ENCODE measurements around the gene ZNF385B. TPM values are rescaled to one million over a fixed set of nuclear protein-coding genes. Genes with fewer than 3 reads are reported as not detected.

Gene ZNF385B
- total RNA-seq, 4 donors from 2014 or later = 0.89 to 3.6 (median 1.8) TPM

GRCh38 chr2:179550214-179550613, 311.2 kb downstream of the ZNF385B start:
- Histone ChIP-seq H3K4me3 (no peak overlapping the region), H3K36me3 (no peaks in the 10 kb centered on the region), H3K4me1 (no peaks in the 10 kb centered on the region), H3K9me3 (no peaks in the 10 kb centered on the region), H3K27ac (no peak overlapping the region), H3K27me3 (no peaks in the 10 kb centered on the region)
- DNase-seq (ENCODE audit: low spot score in 2 of 2) = no peak
- TF ChIP-seq EP300 (IDR thresholded peaks at IDR 0.05) = no peak
- TF ChIP-seq POLR2A (IDR thresholded peaks at IDR 0.05) = no peak
- TF ChIP-seq, protein P1, sequence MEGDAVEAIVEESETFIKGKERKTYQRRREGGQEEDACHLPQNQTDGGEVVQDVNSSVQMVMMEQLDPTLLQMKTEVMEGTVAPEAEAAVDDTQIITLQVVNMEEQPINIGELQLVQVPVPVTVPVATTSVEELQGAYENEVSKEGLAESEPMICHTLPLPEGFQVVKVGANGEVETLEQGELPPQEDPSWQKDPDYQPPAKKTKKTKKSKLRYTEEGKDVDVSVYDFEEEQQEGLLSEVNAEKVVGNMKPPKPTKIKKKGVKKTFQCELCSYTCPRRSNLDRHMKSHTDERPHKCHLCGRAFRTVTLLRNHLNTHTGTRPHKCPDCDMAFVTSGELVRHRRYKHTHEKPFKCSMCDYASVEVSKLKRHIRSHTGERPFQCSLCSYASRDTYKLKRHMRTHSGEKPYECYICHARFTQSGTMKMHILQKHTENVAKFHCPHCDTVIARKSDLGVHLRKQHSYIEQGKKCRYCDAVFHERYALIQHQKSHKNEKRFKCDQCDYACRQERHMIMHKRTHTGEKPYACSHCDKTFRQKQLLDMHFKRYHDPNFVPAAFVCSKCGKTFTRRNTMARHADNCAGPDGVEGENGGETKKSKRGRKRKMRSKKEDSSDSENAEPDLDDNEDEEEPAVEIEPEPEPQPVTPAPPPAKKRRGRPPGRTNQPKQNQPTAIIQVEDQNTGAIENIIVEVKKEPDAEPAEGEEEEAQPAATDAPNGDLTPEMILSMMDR (IDR thresholded peaks at IDR 0.05) = no peak
- TF ChIP-seq POLR2AphosphoS5 (IDR thresholded peaks at IDR 0.05) = no peak
- 100% methylated on average over 1 of the region's 1 CpG for WGBS

DNA sequence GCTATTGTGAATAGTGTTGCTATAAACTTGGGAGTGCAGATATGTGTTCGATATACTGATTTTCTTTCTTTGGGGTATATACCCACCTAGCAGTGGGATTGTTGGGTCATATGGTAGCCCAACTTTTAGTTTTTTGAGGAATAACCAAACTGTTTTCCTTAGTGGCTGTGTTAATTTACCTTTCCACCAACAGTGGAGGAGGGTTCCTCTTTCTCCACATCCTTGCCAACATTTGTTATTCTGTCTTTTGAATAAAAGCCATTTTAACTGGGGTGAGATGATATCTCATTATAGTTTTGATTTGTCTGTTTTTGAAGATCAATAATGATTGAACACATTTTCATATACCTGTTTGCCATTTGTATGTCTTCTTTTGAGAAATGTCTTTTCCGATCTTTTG, 314.8 kb downstream of the ZNF385B start:
- H3K4me1 ChIP-seq = no peaks in the 10 kb centered on the region
- TF ChIP-seq EP300 (IDR thresholded peaks at IDR 0.05) (no peak), POLR2AphosphoS5 (IDR thresholded peaks at IDR 0.05) (no peak), POLR2A (IDR thresholded peaks at IDR 0.05) (no peak)
- TF ChIP-seq, protein P1 (IDR thresholded peaks at IDR 0.05) = no peak
- no peaks in the 10 kb centered on the region for H3K27me3 ChIP-seq
- H3K36me3 ChIP-seq = no peaks in the 10 kb centered on the region
- WGBS = 99% methylated on average over 2 of the region's 2 CpGs
- no peak overlapping the region for H3K27ac ChIP-seq
- DNase-seq (ENCODE audit: low spot score in 2 of 2) = no peak
- H3K9me3 ChIP-seq = no peaks in the 10 kb centered on the region
- H3K4me3 ChIP-seq = no peak overlapping the region

DNA sequence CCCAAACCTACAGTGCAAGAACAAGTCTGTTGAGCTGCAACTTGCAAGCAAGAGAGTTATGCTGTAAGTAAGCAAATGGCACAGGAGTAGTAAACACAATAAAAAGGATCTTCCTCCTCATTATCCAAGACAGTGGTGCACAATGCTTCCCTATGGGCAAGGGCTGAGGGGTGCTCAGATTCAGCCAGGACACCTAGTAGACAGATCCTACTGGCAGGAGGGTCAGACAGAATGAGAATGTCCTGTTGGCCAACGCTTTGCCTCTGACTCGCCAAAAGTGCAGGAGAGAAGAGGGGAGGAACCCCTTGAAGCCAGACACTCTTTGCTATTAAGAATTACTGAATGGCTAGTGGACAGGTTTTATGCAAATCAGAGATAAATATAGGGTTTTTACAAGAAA, 316.4 kb downstream of the ZNF385B start:
- Histone ChIP-seq H3K36me3 (no peaks in the 10 kb centered on the region), H3K27me3 (no peaks in the 10 kb centered on the region), H3K4me3 (no peak overlapping the region), H3K9me3 (no peaks in the 10 kb centered on the region), H3K4me1 (no peaks in the 10 kb centered on the region), H3K27ac (no peak overlapping the region)
- no peak for TF ChIP-seq POLR2A (IDR thresholded peaks at IDR 0.05)
- TF ChIP-seq, protein P1 (IDR thresholded peaks at IDR 0.05) = no peak
- no peak for TF ChIP-seq EP300 (IDR thresholded peaks at IDR 0.05)
- TF ChIP-seq POLR2AphosphoS5 (IDR thresholded peaks at IDR 0.05) = no peak
- 72% methylated on average over 2 of the region's 2 CpGs for whole genome bisulfite sequencing
- no peak for DNase-seq (ENCODE audit: low spot score in 2 of 2)

GRCh38 chr2:179543361-179543901, 318.0 kb downstream of the ZNF385B start:
- H3K36me3 ChIP-seq = no peaks in the 10 kb centered on the region
- 60% methylated on average over 3 of the region's 3 CpGs for WGBS
- no peak for DNase-seq (ENCODE audit: low spot score in 2 of 2)
- TF ChIP-seq POLR2AphosphoS5 (IDR thresholded peaks at IDR 0.05) = no peak
- TF ChIP-seq, protein P1 (IDR thresholded peaks at IDR 0.05) = no peak
- no peak overlapping the region for H3K4me3 ChIP-seq
- no peaks in the 10 kb centered on the region for H3K27me3 ChIP-seq
- no peaks in the 10 kb centered on the region for H3K9me3 ChIP-seq
- no peak overlapping the region for H3K27ac ChIP-seq
- no peaks in the 10 kb centered on the region for H3K4me1 ChIP-seq

DNA sequence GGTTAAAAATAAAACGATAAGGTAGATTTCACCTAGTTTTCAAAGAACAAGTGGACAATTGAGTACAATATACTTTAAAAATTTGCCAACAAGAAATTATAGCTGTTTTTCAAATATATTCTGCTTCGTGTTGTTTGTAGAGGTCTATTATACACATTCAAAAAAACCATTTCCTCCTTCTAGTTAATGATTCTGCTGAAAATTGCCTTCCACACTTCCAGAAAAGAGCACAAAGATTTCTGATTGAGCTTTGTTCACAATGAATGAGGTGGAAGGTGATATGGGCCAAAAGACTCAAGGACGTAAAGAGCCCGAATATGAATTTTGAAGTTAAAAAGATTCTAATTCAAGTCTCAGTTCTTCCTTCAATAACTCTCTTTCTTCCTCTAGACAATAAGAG, 319.8 kb downstream of the ZNF385B start:
- Histone ChIP-seq H3K27me3 (no peaks in the 10 kb centered on the region), H3K4me1 (no peaks in the 10 kb centered on the region), H3K4me3 (no peak overlapping the region), H3K27ac (no peak overlapping the region), H3K9me3 (no peaks in the 10 kb centered on the region), H3K36me3 (no peaks in the 10 kb centered on the region)
- WGBS = 88% methylated on average over 4 of the region's 4 CpGs
- TF ChIP-seq EP300 (IDR thresholded peaks at IDR 0.05) = no peak
- no peak for DNase-seq (ENCODE audit: low spot score in 2 of 2)

DNA sequence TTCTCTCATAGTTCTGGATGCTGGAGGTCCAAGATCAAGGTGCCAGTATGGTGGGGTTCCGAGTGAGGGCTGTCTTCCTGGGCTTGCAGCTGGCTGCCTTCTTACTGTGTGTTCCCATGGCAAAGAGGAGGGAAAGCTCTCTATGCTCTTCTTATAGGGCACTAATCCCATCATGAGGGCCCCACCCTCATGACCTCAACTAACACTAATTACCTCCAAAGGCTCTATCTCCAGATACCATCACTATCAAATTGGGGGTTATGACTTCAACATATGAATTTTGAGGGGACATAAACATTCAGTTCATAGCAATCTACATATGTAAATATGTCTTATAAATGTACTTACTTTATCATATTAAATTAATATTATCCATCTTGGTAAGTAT, 322.3 kb downstream of the ZNF385B start:
- Histone ChIP-seq H3K4me3 (no peak overlapping the region), H3K9me3 (no peaks in the 10 kb centered on the region), H3K27ac (no peak overlapping the region), H3K36me3 (no peaks in the 10 kb centered on the region), H3K4me1 (no peaks in the 10 kb centered on the region), H3K27me3 (no peaks in the 10 kb centered on the region)
- WGBS = 88% methylated on average over 1 of the region's 1 CpG
- TF ChIP-seq POLR2AphosphoS5 (IDR thresholded peaks at IDR 0.05) = no peak
- TF ChIP-seq EP300 (IDR thresholded peaks at IDR 0.05) = no peak
- TF ChIP-seq POLR2A (IDR thresholded peaks at IDR 0.05) = no peak
- TF ChIP-seq, protein P1 (IDR thresholded peaks at IDR 0.05) = no peak
- DNase-seq (ENCODE audit: low spot score in 2 of 2) = no peak
